NCI-H2029 (cell line): ENCODE data around the gene TMEM121B.
A peak's percentile ranks its signal among the peaks of the same experiment; 100 is the strongest.
"Not testable (repeated sequence)": the region's sequence is repeated elsewhere in the genome, so short reads cannot be mapped to it uniquely, and the experiment has no call there.

Experiments
- DNase-seq: peaks from one replicate; lab custom pipeline; 2025; lab: John Stamatoyannopoulos, UW

The TMEM121B gene

DNA sequence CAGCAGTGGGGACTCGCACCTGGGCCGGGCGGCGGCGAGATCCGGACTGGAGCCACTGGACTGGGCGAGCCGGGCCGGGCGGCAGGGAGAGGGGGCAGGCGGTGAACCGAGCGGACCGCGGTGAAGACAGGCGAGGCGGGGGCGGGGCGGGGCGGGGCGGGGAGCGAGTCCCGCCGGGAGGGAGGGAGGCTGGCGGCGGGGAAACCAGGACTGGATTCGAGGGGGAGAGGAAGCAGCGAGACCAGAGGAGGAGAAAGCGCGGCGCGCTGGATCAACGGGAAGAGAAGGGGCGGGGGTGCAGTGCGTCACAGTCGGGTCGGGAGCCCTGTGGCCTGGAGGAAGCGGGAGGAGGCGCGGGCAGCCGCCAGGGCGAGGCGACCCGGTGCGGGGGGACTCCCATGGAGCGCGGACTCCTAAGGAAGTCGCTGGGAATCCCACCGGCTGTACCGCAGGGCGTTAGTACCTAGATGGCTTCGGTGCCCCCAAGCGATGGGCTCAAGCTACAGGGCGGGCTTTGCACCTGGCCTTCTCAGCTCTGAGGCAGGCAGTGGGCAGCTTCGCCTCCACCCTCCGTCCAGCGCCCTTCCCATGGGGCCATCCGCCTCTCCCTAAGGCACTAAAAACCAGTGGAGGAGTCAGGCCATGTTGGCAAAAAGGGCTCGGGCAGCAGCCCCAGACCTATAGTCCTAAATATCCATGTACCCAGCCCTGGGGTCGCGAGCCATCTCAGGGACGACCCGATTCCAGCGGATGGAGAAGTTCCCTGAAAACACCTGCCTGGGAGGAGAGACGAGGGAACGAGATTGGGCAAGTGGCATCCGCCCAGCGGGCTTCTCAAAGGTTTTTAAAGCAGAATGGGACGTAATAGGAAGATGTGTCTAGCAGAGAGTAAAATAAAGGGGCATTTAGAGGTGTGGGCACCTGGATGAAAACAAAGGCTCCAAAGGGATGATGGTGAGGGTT, at the start of gene TMEM121B:
TMEM121B (minus strand) TSS at position 128 of the 963 bp plus-strand sequence. CDS start 233 bp downstream, outside the sequence.
- DNase-seq, result peak; percentile 78

DNA sequence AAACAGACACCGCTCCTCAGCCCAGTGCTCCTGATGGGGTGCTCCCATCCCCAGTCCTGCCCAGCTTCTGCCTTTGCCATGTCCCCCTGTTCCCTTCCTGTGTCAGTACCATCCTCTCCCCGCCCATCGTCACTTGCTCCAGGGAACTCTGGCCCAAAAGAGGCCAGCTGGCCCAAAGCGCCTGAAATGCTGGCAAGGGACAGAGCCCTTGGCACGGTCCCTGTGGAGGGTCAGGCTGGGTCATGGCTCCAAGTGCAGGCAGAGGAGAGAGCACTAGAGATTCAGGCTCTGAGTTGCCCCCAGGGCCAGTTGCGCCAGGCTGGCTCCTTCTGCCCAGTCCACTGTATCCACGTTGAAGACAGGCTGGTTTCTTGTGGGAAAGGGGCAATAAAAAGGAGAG, 46.3 kb upstream of the TMEM121B start:
- DNase-seq, result no peak

DNA sequence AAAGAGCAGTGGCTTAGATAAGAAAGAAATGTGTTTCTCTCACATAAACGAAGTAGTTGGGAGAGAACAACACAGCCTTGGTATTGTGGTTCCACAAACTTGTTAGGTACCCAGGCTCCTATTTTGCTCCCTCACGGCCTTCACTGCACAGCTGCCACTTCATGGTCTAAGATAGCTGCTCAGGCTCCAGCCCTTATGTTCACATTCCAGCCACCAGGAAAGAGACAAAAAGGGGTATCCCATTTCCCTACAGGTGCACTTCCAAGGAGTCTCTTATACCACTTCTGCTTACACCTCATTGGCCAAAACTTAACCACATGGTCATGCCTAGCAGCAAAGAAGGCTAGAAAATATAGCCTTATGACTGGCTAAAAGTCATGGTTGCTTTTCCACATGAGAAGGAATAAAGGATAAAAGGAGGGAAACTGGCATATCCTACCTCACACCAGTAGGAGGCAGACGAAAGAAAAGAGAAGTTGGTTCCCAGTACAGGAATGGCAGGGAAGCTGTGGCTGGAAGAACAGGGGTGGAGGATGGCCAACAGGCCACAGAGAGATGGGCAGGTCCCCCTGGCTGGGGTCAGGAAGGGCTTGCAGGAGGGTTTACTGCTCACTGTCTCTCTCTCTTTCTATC, 43.3 kb upstream of the TMEM121B start:
- no peak for DNase-seq

DNA sequence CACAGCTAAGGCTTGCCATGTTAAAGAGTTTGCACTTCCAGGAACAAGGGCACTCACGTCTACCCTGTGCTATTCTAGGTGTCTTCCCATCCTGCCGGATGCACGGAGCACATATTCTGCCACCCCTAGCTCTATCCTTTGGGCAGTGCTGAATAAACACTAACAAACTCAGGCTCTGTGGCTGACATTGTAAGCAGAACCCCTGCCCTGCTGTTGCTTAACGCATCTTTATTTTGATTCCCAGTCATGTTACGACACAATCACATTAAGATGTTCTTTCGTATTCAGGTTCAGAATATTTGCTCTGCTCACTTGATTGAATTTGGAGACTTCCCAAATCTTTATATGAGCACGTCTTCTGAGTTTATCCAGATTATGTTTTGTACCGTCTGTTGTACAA, 41.6 kb upstream of the TMEM121B start:
- DNase-seq, result no peak

GRCh38 chr22:17161991-17162390, 40.8 kb upstream of the TMEM121B start:
- DNase-seq, result no peak

DNA sequence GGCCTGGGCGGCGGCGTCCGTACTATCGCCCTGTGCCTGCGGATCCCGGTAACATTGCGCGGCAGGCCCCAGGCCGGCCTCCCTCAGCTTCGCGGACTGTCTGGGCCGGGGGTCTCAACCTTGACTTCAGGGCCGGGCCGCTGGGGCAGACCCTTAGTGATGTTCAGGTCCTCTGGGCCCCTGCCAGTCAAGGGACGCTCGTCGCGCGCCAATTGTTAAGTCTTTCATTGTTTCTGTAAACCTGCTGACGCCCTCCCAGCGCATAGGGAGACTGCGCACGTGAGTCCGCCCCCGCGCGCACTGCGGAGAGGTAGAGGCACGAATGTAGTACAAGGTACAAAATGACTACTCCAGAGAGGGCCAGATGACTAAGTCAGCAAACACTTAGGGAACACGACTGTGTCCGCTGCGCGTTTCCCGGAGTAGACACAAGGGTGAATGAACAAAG, 38.4 kb upstream of the TMEM121B start:
- DNase-seq, result peak; percentile 39

DNA sequence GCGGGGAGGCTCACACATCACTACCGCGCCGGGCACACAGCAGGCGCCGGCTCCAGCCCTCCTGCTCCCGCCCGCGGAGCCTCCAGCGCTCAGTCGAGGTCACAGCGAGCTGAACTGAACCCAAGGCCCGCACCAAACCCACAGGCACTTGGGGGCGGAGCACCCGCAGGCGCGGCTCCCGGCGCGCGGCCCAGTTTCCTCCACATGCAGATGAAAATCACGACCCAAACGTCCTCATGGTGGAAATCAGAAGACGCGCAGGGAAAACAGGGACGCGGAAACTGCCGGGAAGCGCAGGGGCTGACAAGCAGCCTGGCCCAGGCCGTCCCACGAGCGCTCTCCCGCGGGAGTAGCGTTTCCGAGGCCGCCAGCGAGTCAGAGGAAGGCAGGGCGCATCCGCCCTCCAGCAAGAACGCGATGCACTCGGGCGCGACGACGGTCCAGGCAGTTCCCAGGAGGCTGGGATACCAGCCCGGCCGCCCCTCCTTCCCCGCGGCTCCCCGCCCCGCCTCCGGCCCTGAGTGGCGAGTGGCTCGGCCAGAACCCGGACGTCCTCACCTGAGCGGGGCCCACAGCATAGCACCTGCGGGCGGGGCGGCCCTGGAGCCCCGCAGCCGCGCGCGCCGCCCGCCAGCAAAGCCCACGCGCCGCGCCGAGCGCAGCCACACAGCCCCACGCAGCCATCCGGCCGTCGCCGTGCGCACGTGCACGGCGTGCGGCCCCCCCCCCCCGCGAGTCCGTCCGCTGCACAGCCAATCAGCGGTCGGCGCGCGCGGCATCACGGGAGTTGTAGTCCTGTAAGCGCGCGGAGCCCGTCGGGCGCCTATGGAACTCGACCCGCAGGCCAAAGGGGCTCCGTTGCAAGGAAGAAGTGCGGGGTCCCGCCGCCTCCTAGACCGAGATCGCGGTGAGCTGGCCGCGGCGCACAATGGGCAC, 37.7 kb upstream of the TMEM121B start, which contains the start of gene HDHD5:
HDHD5 (minus strand) TSS at position 710 of the 936 bp plus-strand sequence; CDS start at position 684, 26 bp downstream.
- peak; percentile 85 for DNase-seq

DNA sequence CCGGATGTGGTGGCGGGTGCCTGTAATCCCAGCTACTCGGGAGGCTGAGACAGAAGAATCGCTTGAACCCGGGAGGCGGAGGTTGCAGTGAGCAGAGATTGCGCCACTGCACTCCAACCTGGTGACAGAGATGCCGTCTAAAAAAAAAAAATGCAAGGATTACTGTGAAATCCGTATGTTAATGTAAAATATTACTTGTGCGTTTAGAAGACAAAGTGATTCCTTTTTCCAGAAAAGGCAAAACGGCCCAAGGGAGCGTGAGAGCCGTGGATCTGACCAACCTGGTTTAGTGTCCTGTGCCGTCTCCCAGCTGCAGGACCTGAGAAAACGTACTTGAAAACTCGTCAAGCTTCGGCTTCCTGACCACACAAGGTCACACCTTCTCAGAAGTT, 37.0 kb upstream of the TMEM121B start:
- DNase-seq, result no peak

DNA sequence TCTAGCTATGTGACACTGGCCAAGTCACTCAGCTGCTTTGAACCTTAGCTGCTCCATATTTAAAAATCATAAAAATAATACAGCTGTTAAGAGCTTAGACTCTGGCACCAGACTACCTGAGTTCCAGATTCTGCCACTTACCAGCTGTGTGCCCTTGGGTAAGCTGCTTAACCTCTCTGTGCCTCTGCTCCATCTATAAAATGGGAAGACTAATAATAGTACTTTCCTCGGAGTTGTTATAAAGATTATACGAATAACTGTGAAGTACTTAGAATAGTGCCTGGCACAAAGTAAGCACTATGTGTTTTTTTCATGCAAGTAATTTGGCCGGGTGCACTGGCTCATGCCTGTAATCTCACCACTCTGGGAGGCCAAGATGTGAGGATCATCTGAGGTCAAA, 36.6 kb upstream of the TMEM121B start:
- DNase-seq, result no peak

GRCh38 chr22:17155941-17156340, 34.8 kb upstream of the TMEM121B start:
- no peak for DNase-seq

- DNase-seq, result peak; percentile 76
These were observed 31.8 kb upstream of the TMEM121B start for GRCh38 chr22:17152971-17153370.

DNA sequence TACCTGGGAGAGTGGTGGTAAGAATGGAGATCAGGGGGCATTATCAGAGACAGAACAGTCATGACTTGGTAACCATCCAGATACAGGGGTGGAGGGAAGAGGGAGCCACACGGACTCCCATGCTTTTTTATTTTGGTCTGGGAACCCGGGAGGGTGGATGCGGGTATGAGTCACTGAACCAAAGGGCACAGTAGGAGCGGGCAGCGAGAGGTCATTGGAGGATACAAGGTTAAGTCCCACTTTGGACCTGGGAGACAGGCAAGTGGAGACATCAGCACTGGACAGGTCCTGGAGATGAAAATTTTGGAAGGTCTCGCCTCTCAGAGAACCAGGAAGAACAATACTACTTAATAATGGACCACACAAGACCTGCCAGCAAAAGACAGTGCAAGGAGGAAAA, 31.2 kb upstream of the TMEM121B start:
- no peak for DNase-seq

DNA sequence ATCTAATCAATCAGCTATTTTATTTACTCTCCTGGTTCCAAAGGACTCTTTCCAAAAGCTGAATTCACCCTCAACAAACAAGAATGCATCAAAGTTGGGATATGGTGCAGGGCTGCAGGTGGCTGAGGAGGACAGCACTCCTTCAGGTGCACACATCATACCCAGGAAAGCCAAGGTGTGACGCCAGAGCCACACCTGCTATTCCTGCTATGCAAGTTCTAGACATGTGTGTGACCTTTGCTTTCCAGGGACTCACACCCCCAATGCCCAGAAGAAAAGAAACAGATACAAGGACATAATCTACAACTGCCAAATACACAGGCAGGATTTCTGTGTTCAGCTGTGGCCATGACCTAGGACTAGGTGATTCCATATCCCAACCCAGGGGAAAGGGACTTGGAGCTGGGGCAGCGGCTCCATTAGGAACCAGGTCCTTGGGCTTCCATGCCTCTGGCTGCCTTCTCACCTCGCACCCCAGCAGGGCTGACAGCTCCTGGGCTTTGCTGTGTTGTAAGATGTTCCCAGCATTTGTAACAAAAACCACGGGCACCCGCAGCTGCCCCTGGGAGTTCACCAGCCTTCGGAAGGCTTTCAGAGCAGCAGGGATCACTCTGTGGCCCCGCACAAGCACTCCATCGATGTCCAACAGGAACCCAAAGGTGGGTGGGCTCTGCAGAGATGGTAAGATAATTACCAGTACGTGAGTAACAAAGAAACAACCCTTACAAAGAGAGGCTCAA, 28.1 kb upstream of the TMEM121B start:
- no peak for DNase-seq

DNA sequence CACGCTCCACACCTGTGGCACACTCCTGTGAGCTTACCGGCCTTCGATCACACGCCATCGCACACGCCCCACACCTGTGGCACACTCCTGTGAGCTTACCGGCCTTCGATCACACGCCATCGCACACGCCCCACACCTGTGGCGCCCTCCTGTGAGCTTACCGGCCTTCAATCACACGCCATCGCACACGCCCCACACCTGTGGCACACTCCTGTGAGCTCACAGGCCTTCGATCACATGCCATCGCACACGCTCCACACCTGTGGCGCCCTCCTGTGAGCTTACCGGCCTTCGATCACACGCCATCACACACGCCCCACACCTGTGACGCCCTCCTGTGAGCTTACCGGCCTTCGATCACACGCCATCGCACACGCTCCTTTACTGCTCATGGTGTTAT, 26.3 kb upstream of the TMEM121B start:
- not testable (repeated sequence) for DNase-seq

DNA sequence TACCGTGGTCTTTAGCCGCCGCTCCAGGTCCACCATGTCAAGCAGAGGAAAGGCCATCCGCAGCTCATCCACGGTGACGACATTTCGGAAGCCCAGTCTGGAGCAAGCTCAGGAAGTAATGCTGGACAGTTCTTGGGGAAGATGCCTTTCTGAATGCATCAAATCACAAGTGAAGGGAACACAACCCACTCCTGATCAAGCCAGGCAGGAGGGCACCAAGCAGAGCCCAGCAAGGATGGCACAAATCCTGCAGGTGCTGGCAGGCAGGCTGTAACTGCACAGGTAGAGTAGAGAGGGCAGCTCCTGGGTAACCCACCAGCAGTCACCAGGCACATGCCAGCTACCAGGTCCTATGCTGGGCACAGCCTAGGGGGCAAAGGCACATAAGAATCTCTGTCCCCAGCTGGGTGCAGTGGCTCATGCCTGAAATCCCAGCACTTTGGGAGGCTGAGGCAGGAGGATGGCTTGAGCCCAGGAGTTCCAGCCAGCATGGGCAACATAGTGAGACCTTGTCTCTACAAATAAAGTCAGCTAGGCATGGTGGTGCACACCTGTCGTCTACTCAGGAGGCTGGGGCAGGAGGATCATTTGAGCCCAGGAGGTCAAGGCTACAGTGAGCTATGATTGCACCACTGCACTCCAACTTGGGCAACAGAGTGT, 24.0 kb upstream of the TMEM121B start:
- DNase-seq, result no peak

DNA sequence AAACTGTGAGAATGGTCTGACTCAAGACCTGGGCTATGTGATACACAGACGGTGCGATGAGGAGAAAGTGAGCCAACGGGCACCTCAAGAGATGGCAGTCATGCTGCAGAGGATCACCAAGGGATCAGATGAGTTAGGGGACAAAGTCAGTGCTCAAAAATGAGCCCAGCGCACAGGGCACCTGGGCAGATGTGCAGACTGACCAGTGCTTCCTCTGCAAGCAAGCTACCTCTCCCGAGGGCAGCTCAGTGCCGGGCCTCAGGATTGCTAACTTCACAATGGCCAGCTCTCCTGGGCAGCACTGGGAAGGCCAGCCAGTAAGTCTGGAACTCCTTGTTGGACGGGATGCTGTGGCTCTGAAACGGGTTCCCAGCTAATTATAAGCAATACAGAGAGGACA, 22.7 kb upstream of the TMEM121B start:
- no peak for DNase-seq

GRCh38 chr22:17143101-17143500, 21.9 kb upstream of the TMEM121B start:
- no peak for DNase-seq

DNA sequence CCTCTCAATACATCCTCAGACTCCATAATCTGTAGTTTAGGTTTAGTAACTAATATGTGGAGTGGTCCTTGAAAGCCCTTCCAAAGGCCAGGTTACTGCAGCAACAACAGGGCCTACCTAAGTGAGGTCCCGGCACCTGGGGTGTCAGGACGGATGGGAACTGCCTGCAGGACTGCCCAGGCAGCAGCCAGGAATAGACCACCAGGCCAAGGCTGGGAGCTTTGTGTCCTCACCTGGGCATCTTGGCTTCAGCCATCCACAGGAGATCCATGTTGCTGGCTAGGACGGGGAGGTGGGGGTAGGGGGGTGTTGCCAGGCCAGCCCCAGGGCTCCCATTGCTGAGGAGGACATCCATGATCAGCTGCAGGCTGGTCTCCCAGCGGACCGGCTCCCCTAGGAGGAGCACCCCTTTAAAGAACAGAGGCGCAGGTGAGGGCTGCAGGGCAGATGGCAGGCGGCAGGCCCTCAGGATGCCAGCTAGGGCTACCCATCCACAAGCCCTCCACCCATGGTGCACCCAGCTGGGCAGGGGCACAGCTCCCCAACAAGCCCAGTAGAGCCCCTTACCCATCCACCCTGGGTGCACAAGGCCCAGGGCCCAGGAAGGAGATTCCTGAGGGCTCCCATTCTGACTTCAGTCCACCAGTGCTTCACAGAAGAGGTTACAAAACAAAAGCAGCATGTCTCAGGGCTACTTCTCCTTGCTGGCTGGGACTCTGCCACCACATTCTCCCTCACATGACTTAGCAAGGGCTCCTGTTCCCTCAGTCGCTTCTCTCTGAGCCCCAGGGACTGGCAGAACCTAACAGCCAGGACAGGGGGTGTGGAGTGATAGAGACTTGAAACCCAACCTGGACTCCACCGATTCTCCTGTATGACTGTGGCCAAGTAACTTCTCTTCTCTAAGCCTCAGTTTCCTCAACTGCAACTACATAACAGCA, 19.9 kb upstream of the TMEM121B start:
- no peak for DNase-seq

- no peak for DNase-seq
These were observed 18.9 kb upstream of the TMEM121B start for GRCh38 chr22:17140022-17140421.

DNA sequence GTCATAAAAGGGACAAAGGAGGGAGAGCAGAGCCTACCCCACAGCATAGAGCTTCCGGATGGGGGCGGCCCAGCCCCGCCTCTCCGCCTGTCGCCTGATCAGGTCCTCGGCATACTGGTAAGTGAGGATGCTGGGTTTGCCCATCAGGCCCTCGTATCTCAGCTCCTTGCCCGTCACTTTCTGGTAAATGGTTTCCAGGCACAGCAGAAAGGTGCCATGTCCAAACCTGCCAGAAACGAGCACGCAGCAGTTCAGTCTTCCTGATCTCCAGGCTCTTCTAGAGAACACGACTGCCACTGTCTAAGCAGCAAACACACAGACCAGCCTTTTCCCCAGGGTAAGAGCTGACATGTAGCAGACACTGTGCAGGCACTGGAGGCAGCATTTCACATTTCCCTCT, 17.4 kb upstream of the TMEM121B start:
- no peak for DNase-seq
